ENCODE results near the gene MYCBPAP.

The MYCBPAP gene

GRCh38 chr17:50517011-50517410, 8.8 kb downstream of the MYCBPAP start:
- DNase-seq (ENCODE audit: low read depth in 1 of 2, low spot score in 1 of 2), result no peak

- no peak for DNase-seq (ENCODE audit: low read depth in 1 of 2, low spot score in 1 of 2)
These were observed 9.5 kb downstream of the MYCBPAP start for GRCh38 chr17:50517504-50518383.

GRCh38 chr17:50518384-50519023, 10.3 kb downstream of the MYCBPAP start:
- DNase-seq (ENCODE audit: low read depth in 1 of 2, low spot score in 1 of 2), result no peak

- no peak for DNase-seq (ENCODE audit: low read depth in 1 of 2, low spot score in 1 of 2)
These were observed 11.0 kb downstream of the MYCBPAP start for GRCh38 chr17:50519141-50519834.

- no peak for DNase-seq (ENCODE audit: low read depth in 1 of 2, low spot score in 1 of 2)
These were observed 12.2 kb downstream of the MYCBPAP start for GRCh38 chr17:50520483-50520882.

GRCh38 chr17:50521514-50521913, 13.3 kb downstream of the MYCBPAP start:
- DNase-seq (ENCODE audit: low read depth in 1 of 2, low spot score in 1 of 2), result no peak

- DNase-seq (ENCODE audit: low read depth in 1 of 2, low spot score in 1 of 2), result no peak
These were observed 14.5 kb downstream of the MYCBPAP start for GRCh38 chr17:50522766-50523165.

- DNase-seq (ENCODE audit: low read depth in 1 of 2, low spot score in 1 of 2), result no peak
These were observed 15.0 kb downstream of the MYCBPAP start for GRCh38 chr17:50523208-50523607.

GRCh38 chr17:50524838-50525237, 16.6 kb downstream of the MYCBPAP start:
- no peak for DNase-seq (ENCODE audit: low read depth in 1 of 2, low spot score in 1 of 2)

- no peak for DNase-seq (ENCODE audit: low read depth in 1 of 2, low spot score in 1 of 2)
These were observed 19.0 kb downstream of the MYCBPAP start for GRCh38 chr17:50527155-50527762.

- DNase-seq (ENCODE audit: low read depth in 1 of 2, low spot score in 1 of 2), result no peak
These were observed 19.8 kb downstream of the MYCBPAP start for GRCh38 chr17:50527949-50528474.

GRCh38 chr17:50529849-50530248, 21.6 kb downstream of the MYCBPAP start:
- DNase-seq (ENCODE audit: low read depth in 1 of 2, low spot score in 1 of 2), result no peak

GRCh38 chr17:50531428-50532025, 23.3 kb downstream of the MYCBPAP start:
- no peak for DNase-seq (ENCODE audit: low read depth in 1 of 2, low spot score in 1 of 2)

- no peak for DNase-seq (ENCODE audit: low read depth in 1 of 2, low spot score in 1 of 2)
These were observed 24.3 kb downstream of the MYCBPAP start, which contains the start of gene EPN3 for GRCh38 chr17:50532452-50533024. Gene EPN3 (plus strand): TSS chr17:50532735. CDS start chr17:50536557, 3,822 bp downstream.

GRCh38 chr17:50533185-50533584, 24.9 kb downstream of the MYCBPAP start:
- no peak for DNase-seq (ENCODE audit: low read depth in 1 of 2, low spot score in 1 of 2)

GRCh38 chr17:50533720-50534148, 25.5 kb downstream of the MYCBPAP start:
- DNase-seq (ENCODE audit: low read depth in 1 of 2, low spot score in 1 of 2), result no peak

- no peak for DNase-seq (ENCODE audit: low read depth in 1 of 2, low spot score in 1 of 2)
These were observed 26.2 kb downstream of the MYCBPAP start for GRCh38 chr17:50534222-50534978.

- DNase-seq (ENCODE audit: low read depth in 1 of 2, low spot score in 1 of 2), result no peak
These were observed 26.7 kb downstream of the MYCBPAP start for GRCh38 chr17:50534979-50535326.

GRCh38 chr17:50535407-50535806, 27.2 kb downstream of the MYCBPAP start:
- no peak for DNase-seq (ENCODE audit: low read depth in 1 of 2, low spot score in 1 of 2)
